HG02884 (cell line): ENCODE measurements around the gene FILIP1L.

Experiments
- ATAC-seq: cut with Tn5 transposase; IDR thresholded peaks from one replicate; pipeline ENCODE4 v1.9.1; 2021; ENCODE audit warnings: mild to moderate bottlenecking, moderate library complexity; ENCODE audit not compliant: unreplicated experiment

The FILIP1L gene

GRCh38 chr3:99929745-99930139, 184.6 kb downstream of the FILIP1L start:
- ATAC-seq: no peak

- ATAC-seq: no peak
These were observed 185.2 kb downstream of the FILIP1L start for GRCh38 chr3:99928771-99929744.

GRCh38 chr3:99927671-99928457, 186.4 kb downstream of the FILIP1L start:
- no peak for ATAC-seq

GRCh38 chr3:99925584-99926230, 188.6 kb downstream of the FILIP1L start:
- ATAC-seq: no peak

- no peak for ATAC-seq
These were observed 190.4 kb downstream of the FILIP1L start for GRCh38 chr3:99923873-99924272.

GRCh38 chr3:99921986-99922385, 192.3 kb downstream of the FILIP1L start:
- no peak for ATAC-seq

- ATAC-seq: no peak
These were observed 193.0 kb downstream of the FILIP1L start for GRCh38 chr3:99921377-99921695.

GRCh38 chr3:99920481-99921376, 193.6 kb downstream of the FILIP1L start:
- ATAC-seq: no peak

- ATAC-seq: no peak
These were observed 194.6 kb downstream of the FILIP1L start for GRCh38 chr3:99919694-99920093.

GRCh38 chr3:99918715-99919114, 195.6 kb downstream of the FILIP1L start:
- no peak for ATAC-seq

- no peak for ATAC-seq
These were observed 198.3 kb downstream of the FILIP1L start for GRCh38 chr3:99915906-99916432.

- no peak for ATAC-seq
These were observed 202.9 kb downstream of the FILIP1L start for GRCh38 chr3:99911433-99911832.

GRCh38 chr3:99910752-99911290, 203.5 kb downstream of the FILIP1L start:
- ATAC-seq: no peak

- ATAC-seq: no peak
These were observed 204.4 kb downstream of the FILIP1L start for GRCh38 chr3:99909714-99910495.

GRCh38 chr3:99907959-99908544, 206.2 kb downstream of the FILIP1L start:
- no peak for ATAC-seq

GRCh38 chr3:99903869-99904268, 210.4 kb downstream of the FILIP1L start:
- ATAC-seq: no peak

GRCh38 chr3:99902091-99902490, 212.2 kb downstream of the FILIP1L start:
- ATAC-seq: no peak

GRCh38 chr3:99901200-99901926, 212.9 kb downstream of the FILIP1L start:
- ATAC-seq: no peak
